Cortex of kidney (tissue), 1 donor: ENCODE data around the gene JAGN1.
A peak's percentile ranks its signal among the peaks of the same experiment; 100 is the strongest.
"Not testable (repeated sequence)": the region's sequence is repeated elsewhere in the genome, so short reads cannot be mapped to it uniquely, and the experiment has no call there.

ENCODE experiments used
- DNase-seq: peaks from one replicate; lab custom pipeline; 2025; lab: John Stamatoyannopoulos, UW

The JAGN1 gene

GRCh38 chr3:9890249-9891071 is at the start of gene JAGN1:
Gene JAGN1 (plus strand): TSS chr3:9890610. CDS start chr3:9890723, 113 bp downstream.
- DNase-seq, result no peak

GRCh38 chr3:9841015-9841414 is 49.4 kb upstream of the JAGN1 start:
- DNase-seq, result no peak

GRCh38 chr3:9843715-9844438 is 46.5 kb upstream of the JAGN1 start, which contains the start of gene RPUSD3:
Gene RPUSD3 (minus strand): TSS chr3:9844008. CDS start chr3:9843990, 18 bp downstream.
- peak; percentile 97 for DNase-seq

GRCh38 chr3:9846231-9846630 is 44.2 kb upstream of the JAGN1 start:
- DNase-seq, result no peak

GRCh38 chr3:9846931-9847488 is 43.4 kb upstream of the JAGN1 start:
- DNase-seq, result no peak

- DNase-seq, result not testable (repeated sequence)
Observed at GRCh38 chr3:9847870-9848269, 42.5 kb upstream of the JAGN1 start.

GRCh38 chr3:9848860-9849259 is 41.5 kb upstream of the JAGN1 start:
- DNase-seq, result not testable (repeated sequence)

GRCh38 chr3:9851383-9851782 is 39.0 kb upstream of the JAGN1 start:
- DNase-seq, result not testable (repeated sequence)

- not testable (repeated sequence) for DNase-seq
Observed at GRCh38 chr3:9851926-9852325, 38.5 kb upstream of the JAGN1 start.

- no peak for DNase-seq
Observed at GRCh38 chr3:9852528-9852927, 37.9 kb upstream of the JAGN1 start.

- DNase-seq, result not testable (repeated sequence)
Observed at GRCh38 chr3:9854291-9854940, 36.0 kb upstream of the JAGN1 start.

- DNase-seq, result no peak
Observed at GRCh38 chr3:9855594-9855993, 34.8 kb upstream of the JAGN1 start.

- no peak for DNase-seq
Observed at GRCh38 chr3:9859530-9860025, 30.8 kb upstream of the JAGN1 start.

- no peak for DNase-seq
Observed at GRCh38 chr3:9861201-9861600, 29.2 kb upstream of the JAGN1 start.

GRCh38 chr3:9861626-9862130 is 28.7 kb upstream of the JAGN1 start:
- no peak for DNase-seq

- DNase-seq, result no peak
Observed at GRCh38 chr3:9862391-9863057, 27.9 kb upstream of the JAGN1 start.

- no peak for DNase-seq
Observed at GRCh38 chr3:9863058-9863772, 27.2 kb upstream of the JAGN1 start.

GRCh38 chr3:9864200-9864927 is 26.0 kb upstream of the JAGN1 start:
- no peak for DNase-seq

GRCh38 chr3:9865125-9865637 is 25.2 kb upstream of the JAGN1 start:
- not testable (repeated sequence) for DNase-seq

GRCh38 chr3:9866639-9867038 is 23.8 kb upstream of the JAGN1 start:
- DNase-seq, result no peak
